ENCODE results near the gene PRKCE.

The PRKCE gene

GRCh38 chr2:45739796-45740485 is 88.5 kb downstream of the PRKCE start:
- Histone ChIP-seq H2AK5ac (ENCODE audit: low read length) (no peak overlapping the region), H4K8ac (ENCODE audit: low read depth, low read length) (no peak overlapping the region), H4K5ac (ENCODE audit: low read length) (no peak overlapping the region), H3K4me3 (ENCODE audit: low read length) (no peak overlapping the region), H3K9ac (ENCODE audit: low read length) (no peak overlapping the region), H2BK15ac (replicated peaks; ENCODE audit: low read depth) (no peak overlapping the region), H3K4me1 (ENCODE audit: control insufficient read depth, low read depth, low read length) (no peaks in the 10 kb centered on the region), H3K27me3 (ENCODE audit: insufficient read depth, low read length, poor library complexity) (no peaks in the 10 kb centered on the region), H3K79me1 (ENCODE audit: low read length) (no peaks in the 10 kb centered on the region), H3K56ac (ENCODE audit: low read length) (no peak overlapping the region), H2BK120ac (ENCODE audit: low read depth, low read length) (no peak overlapping the region), H3K23ac (ENCODE audit: low read length) (no peak overlapping the region), H3K4me2 (ENCODE audit: low read length) (no peak overlapping the region), H2BK5ac (ENCODE audit: low read length) (no peak overlapping the region), H3K4ac (ENCODE audit: low read depth, low read length) (no peak overlapping the region), H3K79me2 (ENCODE audit: control insufficient read depth, insufficient read depth, low read length) (no peaks in the 10 kb centered on the region), H3K18ac (ENCODE audit: low read length) (no peak overlapping the region), H3K27ac (ENCODE audit: low read depth, low read length) (no peak overlapping the region), H3K36me3 (ENCODE audit: control insufficient read depth, insufficient read depth, low read length) (no peaks in the 10 kb centered on the region)
- no peak for DNase-seq

GRCh38 chr2:45741161-45741850 is 89.8 kb downstream of the PRKCE start:
- no peaks in the 10 kb centered on the region for H3K36me3 ChIP-seq (ENCODE audit: control insufficient read depth, insufficient read depth, low read length)
- H3K56ac ChIP-seq (ENCODE audit: low read length): no peak overlapping the region
- DNase-seq: no peak
- H2BK120ac ChIP-seq (ENCODE audit: low read depth, low read length): no peak overlapping the region
- no peak overlapping the region for H4K8ac ChIP-seq (ENCODE audit: low read depth, low read length)
- H3K79me2 ChIP-seq (ENCODE audit: control insufficient read depth, insufficient read depth, low read length): no peaks in the 10 kb centered on the region
- H4K5ac ChIP-seq (ENCODE audit: low read length): no peak overlapping the region
- no peak overlapping the region for H3K27ac ChIP-seq (ENCODE audit: low read depth, low read length)
- H3K27me3 ChIP-seq (ENCODE audit: insufficient read depth, low read length, poor library complexity): no peaks in the 10 kb centered on the region
- H3K18ac ChIP-seq (ENCODE audit: low read length): no peak overlapping the region
- H2BK15ac ChIP-seq (replicated peaks; ENCODE audit: low read depth): no peak overlapping the region
- WGBS (ENCODE audit: extremely low coverage, insufficient coverage, low lambda C conversion rate): no CpG with 5 or more reads among the region's 7 CpGs
- H3K79me1 ChIP-seq (ENCODE audit: low read length): no peaks in the 10 kb centered on the region
- H3K23ac ChIP-seq (ENCODE audit: low read length): no peak overlapping the region
- no peak overlapping the region for H2AK5ac ChIP-seq (ENCODE audit: low read length)
- H2BK5ac ChIP-seq (ENCODE audit: low read length): no peak overlapping the region
- H3K4me2 ChIP-seq (ENCODE audit: low read length): no peak overlapping the region
- no peaks in the 10 kb centered on the region for H3K4me1 ChIP-seq (ENCODE audit: control insufficient read depth, low read depth, low read length)
- H3K4me3 ChIP-seq (ENCODE audit: low read length): no peak overlapping the region
- H3K9ac ChIP-seq (ENCODE audit: low read length): no peak overlapping the region
- H3K4ac ChIP-seq (ENCODE audit: low read depth, low read length): no peak overlapping the region

GRCh38 chr2:45743531-45744396 is 92.3 kb downstream of the PRKCE start:
- H2BK15ac ChIP-seq (replicated peaks; ENCODE audit: low read depth): no peak overlapping the region
- no peak overlapping the region for H2AK5ac ChIP-seq (ENCODE audit: low read length)
- no peak overlapping the region for H3K4me3 ChIP-seq (ENCODE audit: low read length)
- no peak overlapping the region for H2BK5ac ChIP-seq (ENCODE audit: low read length)
- H3K27me3 ChIP-seq (ENCODE audit: insufficient read depth, low read length, poor library complexity): no peaks in the 10 kb centered on the region
- H3K79me2 ChIP-seq (ENCODE audit: control insufficient read depth, insufficient read depth, low read length): no peaks in the 10 kb centered on the region
- H4K5ac ChIP-seq (ENCODE audit: low read length): no peak overlapping the region
- no peak overlapping the region for H3K23ac ChIP-seq (ENCODE audit: low read length)
- H3K4me2 ChIP-seq (ENCODE audit: low read length): no peak overlapping the region
- H2BK120ac ChIP-seq (ENCODE audit: low read depth, low read length): no peak overlapping the region
- no peak overlapping the region for H3K18ac ChIP-seq (ENCODE audit: low read length)
- H3K27ac ChIP-seq (ENCODE audit: low read depth, low read length): no peak overlapping the region
- no peak overlapping the region for H3K9ac ChIP-seq (ENCODE audit: low read length)
- no peaks in the 10 kb centered on the region for H3K4me1 ChIP-seq (ENCODE audit: control insufficient read depth, low read depth, low read length)
- no peak for DNase-seq
- no peak overlapping the region for H4K8ac ChIP-seq (ENCODE audit: low read depth, low read length)
- no peak overlapping the region for H3K56ac ChIP-seq (ENCODE audit: low read length)
- H3K4ac ChIP-seq (ENCODE audit: low read depth, low read length): no peak overlapping the region
- H3K36me3 ChIP-seq (ENCODE audit: control insufficient read depth, insufficient read depth, low read length): no peaks in the 10 kb centered on the region
- H3K79me1 ChIP-seq (ENCODE audit: low read length): no peaks in the 10 kb centered on the region
- no CpG with 5 or more reads among the region's 12 CpGs for WGBS (ENCODE audit: extremely low coverage, insufficient coverage, low lambda C conversion rate)

- DNase-seq: no peak
- H3K18ac ChIP-seq (ENCODE audit: low read length): no peak overlapping the region
- no peak overlapping the region for H4K8ac ChIP-seq (ENCODE audit: low read depth, low read length)
- no peak overlapping the region for H4K5ac ChIP-seq (ENCODE audit: low read length)
- H3K23ac ChIP-seq (ENCODE audit: low read length): no peak overlapping the region
- no peaks in the 10 kb centered on the region for H3K36me3 ChIP-seq (ENCODE audit: control insufficient read depth, insufficient read depth, low read length)
- H3K4me2 ChIP-seq (ENCODE audit: low read length): no peak overlapping the region
- H3K56ac ChIP-seq (ENCODE audit: low read length): no peak overlapping the region
- H3K79me1 ChIP-seq (ENCODE audit: low read length): no peaks in the 10 kb centered on the region
- no peak overlapping the region for H3K9ac ChIP-seq (ENCODE audit: low read length)
- H3K4me1 ChIP-seq (ENCODE audit: control insufficient read depth, low read depth, low read length): no peaks in the 10 kb centered on the region
- H3K79me2 ChIP-seq (ENCODE audit: control insufficient read depth, insufficient read depth, low read length): no peaks in the 10 kb centered on the region
- no peak overlapping the region for H3K27ac ChIP-seq (ENCODE audit: low read depth, low read length)
- no peak overlapping the region for H2BK15ac ChIP-seq (replicated peaks; ENCODE audit: low read depth)
- H2BK5ac ChIP-seq (ENCODE audit: low read length): no peak overlapping the region
- H3K27me3 ChIP-seq (ENCODE audit: insufficient read depth, low read length, poor library complexity): no peaks in the 10 kb centered on the region
- H3K4ac ChIP-seq (ENCODE audit: low read depth, low read length): no peak overlapping the region
- no peak overlapping the region for H2AK5ac ChIP-seq (ENCODE audit: low read length)
- no CpG with 5 or more reads among the region's 5 CpGs for WGBS (ENCODE audit: extremely low coverage, insufficient coverage, low lambda C conversion rate)
- H3K4me3 ChIP-seq (ENCODE audit: low read length): no peak overlapping the region
- no peak overlapping the region for H2BK120ac ChIP-seq (ENCODE audit: low read depth, low read length)
Measured at GRCh38 chr2:45745231-45745630, 93.8 kb downstream of the PRKCE start.

GRCh38 chr2:45746888-45747287 is 95.4 kb downstream of the PRKCE start:
- DNase-seq: no peak
- no peaks in the 10 kb centered on the region for H3K4me1 ChIP-seq (ENCODE audit: control insufficient read depth, low read depth, low read length)
- H3K18ac ChIP-seq (ENCODE audit: low read length): no peak overlapping the region
- no peak overlapping the region for H3K23ac ChIP-seq (ENCODE audit: low read length)
- H3K9ac ChIP-seq (ENCODE audit: low read length): no peak overlapping the region
- no peaks in the 10 kb centered on the region for H3K36me3 ChIP-seq (ENCODE audit: control insufficient read depth, insufficient read depth, low read length)
- H2BK5ac ChIP-seq (ENCODE audit: low read length): no peak overlapping the region
- no CpG with 5 or more reads among the region's 4 CpGs for WGBS (ENCODE audit: extremely low coverage, insufficient coverage, low lambda C conversion rate)
- H3K79me2 ChIP-seq (ENCODE audit: control insufficient read depth, insufficient read depth, low read length): no peaks in the 10 kb centered on the region
- no peak overlapping the region for H4K8ac ChIP-seq (ENCODE audit: low read depth, low read length)
- no peak overlapping the region for H3K4me3 ChIP-seq (ENCODE audit: low read length)
- no peak overlapping the region for H2AK5ac ChIP-seq (ENCODE audit: low read length)
- no peak overlapping the region for H3K4ac ChIP-seq (ENCODE audit: low read depth, low read length)
- H2BK15ac ChIP-seq (replicated peaks; ENCODE audit: low read depth): no peak overlapping the region
- no peak overlapping the region for H3K56ac ChIP-seq (ENCODE audit: low read length)
- H3K27me3 ChIP-seq (ENCODE audit: insufficient read depth, low read length, poor library complexity): no peaks in the 10 kb centered on the region
- no peak overlapping the region for H4K5ac ChIP-seq (ENCODE audit: low read length)
- no peak overlapping the region for H3K4me2 ChIP-seq (ENCODE audit: low read length)
- no peak overlapping the region for H2BK120ac ChIP-seq (ENCODE audit: low read depth, low read length)
- no peak overlapping the region for H3K27ac ChIP-seq (ENCODE audit: low read depth, low read length)
- H3K79me1 ChIP-seq (ENCODE audit: low read length): no peaks in the 10 kb centered on the region
